Activated CD8-positive, alpha-beta T cell treated with anti-CD3 and anti-CD28 coated beads, Interleukin-2, amount 10 ng/mL, durations not matched to agents 7 days and 5 days (primary cell): ENCODE measurements around the gene PKNOX2. TPM values are rescaled to one million over a fixed set of nuclear protein-coding genes. Genes with fewer than 3 reads are reported as not detected.

Experiments used
- ATAC-seq: fragments of 150-1000 bp; cut with Tn5 transposase; one replicate; pipeline ENCODE4 v1.10.0; 2021; ENCODE audit warnings: moderate library complexity
- CTCF ChIA-PET: fragments of 350-600 bp; sonication (Branson Sonifier 250); formaldehyde crosslinking; loops from one replicate; lab custom pipeline; 2021; ENCODE audit warnings: antibody characterized with exemption; lab: Charles Lee
- POLR2A ChIA-PET: fragments of 350-600 bp; sonication (Branson Sonifier 250); formaldehyde crosslinking; loops from one replicate; lab custom pipeline; 2021; ENCODE audit warnings: antibody characterized with exemption; lab: Charles Lee
- DNase-seq: peaks from one replicate; pipeline ENCODE4 v3.0.0-alpha.2; 2020
- H3K27ac Mint-ChIP-seq: one replicate; pipeline ENCODE4 v1.8.0; 2021; ENCODE audit warnings: mild to moderate bottlenecking, mixed read lengths
- H3K27me3 Mint-ChIP-seq: one replicate; pipeline ENCODE4 v1.8.0; 2021; ENCODE audit warnings: low read depth, mixed read lengths
- H3K36me3 Mint-ChIP-seq: one replicate; pipeline ENCODE4 v1.8.0; 2021; ENCODE audit warnings: low read depth, mixed read lengths
- H3K4me1 Mint-ChIP-seq: one replicate; pipeline ENCODE4 v1.8.0; 2021; ENCODE audit warnings: low read depth, mixed read lengths
- H3K4me3 Mint-ChIP-seq: one replicate; pipeline ENCODE4 v1.8.0; 2021; ENCODE audit warnings: mild to moderate bottlenecking, mixed read lengths
- H3K9me3 Mint-ChIP-seq: one replicate; pipeline ENCODE4 v1.8.0; 2022; ENCODE audit warnings: mixed read lengths; ENCODE audit not compliant: insufficient read depth
- total RNA-seq, 2 experiments: library from RNA; stranded (reverse); gene quantifications; one replicate each; pipeline ENCODE4 v1.2.3, GENCODE V29; 2021

Gene PKNOX2
- total RNA-seq, 2 experiments from 2014 or later = not detected

GRCh38 chr11:125331357-125332035, 166.9 kb downstream of the PKNOX2 start:
- Mint-ChIP-seq H3K4me3 (no peak overlapping the region), H3K4me1 (no peaks in the 10 kb centered on the region), H3K36me3 (no peaks in the 10 kb centered on the region), H3K9me3 (no peaks in the 10 kb centered on the region), H3K27me3 (peaks cover 18% of the 10 kb centered on the region), H3K27ac (no peak overlapping the region)
- ATAC-seq (no peak), DNase-seq (no peak)
- ChIA-PET CTCF (no interaction called here), POLR2A (no interaction called here)

DNA sequence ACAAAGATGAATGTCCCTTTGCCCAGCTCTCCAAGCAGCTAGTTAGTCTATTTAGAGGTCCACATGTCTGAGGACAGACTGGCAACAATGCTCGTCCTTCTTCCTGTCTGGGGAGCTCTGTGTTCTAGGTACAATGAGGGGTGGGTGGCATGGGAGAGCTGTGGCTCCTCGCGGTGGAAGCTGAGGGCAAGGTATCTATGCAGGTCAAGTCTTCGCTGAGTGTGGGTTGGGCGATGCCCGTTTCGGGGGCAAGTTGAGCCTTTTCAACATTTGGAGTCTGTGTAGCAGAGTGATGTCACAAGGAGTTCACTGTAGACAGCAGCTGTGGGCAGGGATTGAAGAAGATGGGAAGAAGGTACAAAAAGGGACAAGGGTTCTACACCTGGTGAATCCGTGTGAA, 168.3 kb downstream of the PKNOX2 start:
- ChIA-PET CTCF (no interaction called here), POLR2A (no interaction called here)

GRCh38 chr11:125333354-125334073, 169.0 kb downstream of the PKNOX2 start:
- ChIA-PET CTCF (interaction anchor here (0.9 kb wide), 1 partner anchor 12 kb away, joined by 3 read pairs; no protein-coding TSS in a partner anchor), POLR2A (no interaction called here)
- DNase-seq (no peak), ATAC-seq (no peak)
- Mint-ChIP-seq H3K9me3 (no peaks in the 10 kb centered on the region), H3K4me3 (no peak overlapping the region), H3K36me3 (no peaks in the 10 kb centered on the region), H3K27me3 (peaks cover 13% of the 10 kb centered on the region), H3K27ac (no peak overlapping the region), H3K4me1 (no peaks in the 10 kb centered on the region)

More for the DNA sequence above, 168.3 kb downstream of the PKNOX2 start:
- Mint-ChIP-seq H3K36me3 (no peaks in the 10 kb centered on the region), H3K4me3 (no peak overlapping the region), H3K27ac (no peak overlapping the region), H3K4me1 (no peaks in the 10 kb centered on the region), H3K9me3 (no peaks in the 10 kb centered on the region), H3K27me3 (peaks cover 18% of the 10 kb centered on the region)
- no peak for ATAC-seq
- DNase-seq = no peak

DNA sequence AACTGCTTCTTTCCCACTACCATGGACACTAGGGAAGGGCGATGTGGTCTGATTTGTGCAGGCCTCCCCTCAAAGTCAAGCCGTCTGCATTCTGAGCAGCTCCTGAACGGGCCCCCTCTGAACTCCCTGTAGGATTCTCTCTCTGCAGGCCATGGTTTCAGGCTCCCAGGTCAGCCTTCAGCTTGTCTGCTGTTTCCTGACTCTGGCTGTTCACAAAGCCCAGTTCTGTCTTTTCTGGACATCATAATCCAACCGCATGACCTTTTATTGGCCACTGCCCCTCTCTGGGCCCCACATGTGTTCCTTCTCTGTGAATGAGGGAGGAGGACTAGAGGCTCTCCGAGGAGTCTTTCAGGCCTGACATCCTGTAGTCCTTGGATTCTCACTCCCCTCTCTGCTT, 170.6 kb downstream of the PKNOX2 start:
- ChIA-PET POLR2A (no interaction called here), CTCF (no interaction called here)
- no peak for DNase-seq
- Mint-ChIP-seq H3K27me3 (peaks cover 5% of the 10 kb centered on the region), H3K9me3 (no peaks in the 10 kb centered on the region), H3K36me3 (no peaks in the 10 kb centered on the region), H3K4me1 (no peaks in the 10 kb centered on the region), H3K4me3 (no peak overlapping the region), H3K27ac (no peak overlapping the region)
- no peak for ATAC-seq

- no peak for DNase-seq
- no peak overlapping the region for H3K4me3 Mint-ChIP-seq
- CTCF ChIA-PET = no interaction called here
- no peak for ATAC-seq
- POLR2A ChIA-PET = no interaction called here
- peaks cover 2% of the 10 kb centered on the region for H3K27me3 Mint-ChIP-seq
- H3K36me3 Mint-ChIP-seq = no peaks in the 10 kb centered on the region
- H3K9me3 Mint-ChIP-seq = no peaks in the 10 kb centered on the region
- no peak overlapping the region for H3K27ac Mint-ChIP-seq
- H3K4me1 Mint-ChIP-seq = no peaks in the 10 kb centered on the region
Observed at GRCh38 chr11:125337836-125338834, 173.6 kb downstream of the PKNOX2 start.

GRCh38 chr11:125338886-125339811, 174.6 kb downstream of the PKNOX2 start:
- H3K36me3 Mint-ChIP-seq = no peaks in the 10 kb centered on the region
- H3K4me3 Mint-ChIP-seq = no peak overlapping the region
- CTCF ChIA-PET = no interaction called here
- no peaks in the 10 kb centered on the region for H3K9me3 Mint-ChIP-seq
- no peaks in the 10 kb centered on the region for H3K4me1 Mint-ChIP-seq
- no peak overlapping the region for H3K27ac Mint-ChIP-seq
- POLR2A ChIA-PET = no interaction called here
- peaks cover 2% of the 10 kb centered on the region for H3K27me3 Mint-ChIP-seq
- ATAC-seq (no peak), DNase-seq (no peak)

- H3K4me1 Mint-ChIP-seq = no peaks in the 10 kb centered on the region
- H3K27me3 Mint-ChIP-seq = peaks cover 11% of the 10 kb centered on the region
- ChIA-PET CTCF (no interaction called here), POLR2A (no interaction called here)
- DNase-seq (no peak), ATAC-seq (no peak)
- H3K9me3 Mint-ChIP-seq = no peaks in the 10 kb centered on the region
- no peak overlapping the region for H3K27ac Mint-ChIP-seq
- no peaks in the 10 kb centered on the region for H3K36me3 Mint-ChIP-seq
- H3K4me3 Mint-ChIP-seq = no peak overlapping the region
Observed at GRCh38 chr11:125341676-125342075, 177.1 kb downstream of the PKNOX2 start.

DNA sequence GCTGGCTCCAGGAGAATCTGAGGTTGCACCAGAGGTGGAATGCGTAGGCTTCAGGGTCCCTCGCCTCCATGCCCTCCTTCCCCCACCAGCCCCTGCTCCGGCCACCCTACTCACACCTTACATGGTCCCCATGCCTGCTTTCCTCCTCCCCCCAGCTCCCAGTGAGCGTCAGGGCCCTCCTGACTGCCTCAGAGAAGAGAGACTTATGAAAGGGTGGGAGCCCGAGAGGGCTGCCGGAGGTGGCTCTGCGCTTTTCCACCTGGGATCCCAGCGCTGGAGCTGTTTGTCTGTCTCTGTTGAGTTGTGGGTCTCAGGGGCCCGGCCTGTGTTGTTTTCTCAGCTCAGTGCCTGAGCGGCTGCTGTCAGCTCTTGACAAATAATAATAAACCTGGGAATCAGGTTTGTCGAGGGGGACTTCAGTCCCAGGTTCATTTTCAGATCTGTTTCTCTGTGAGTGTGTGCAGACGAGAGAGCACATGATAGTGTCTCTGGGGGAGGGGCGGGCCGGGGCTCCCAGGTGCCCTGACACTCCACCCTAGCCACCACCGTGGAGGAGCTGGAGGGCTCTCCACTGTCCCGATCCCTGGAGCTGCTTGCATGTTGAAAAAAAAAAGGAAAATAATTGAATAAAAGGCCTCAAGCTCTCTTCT, 177.9 kb downstream of the PKNOX2 start:
- Mint-ChIP-seq H3K4me1 (no peaks in the 10 kb centered on the region), H3K27ac (no peak overlapping the region), H3K27me3 (peaks cover 10% of the 10 kb centered on the region), H3K9me3 (no peaks in the 10 kb centered on the region), H3K36me3 (no peaks in the 10 kb centered on the region), H3K4me3 (no peak overlapping the region)
- DNase-seq (no peak), ATAC-seq (no peak)
- ChIA-PET CTCF (no interaction called here), POLR2A (no interaction called here)

DNA sequence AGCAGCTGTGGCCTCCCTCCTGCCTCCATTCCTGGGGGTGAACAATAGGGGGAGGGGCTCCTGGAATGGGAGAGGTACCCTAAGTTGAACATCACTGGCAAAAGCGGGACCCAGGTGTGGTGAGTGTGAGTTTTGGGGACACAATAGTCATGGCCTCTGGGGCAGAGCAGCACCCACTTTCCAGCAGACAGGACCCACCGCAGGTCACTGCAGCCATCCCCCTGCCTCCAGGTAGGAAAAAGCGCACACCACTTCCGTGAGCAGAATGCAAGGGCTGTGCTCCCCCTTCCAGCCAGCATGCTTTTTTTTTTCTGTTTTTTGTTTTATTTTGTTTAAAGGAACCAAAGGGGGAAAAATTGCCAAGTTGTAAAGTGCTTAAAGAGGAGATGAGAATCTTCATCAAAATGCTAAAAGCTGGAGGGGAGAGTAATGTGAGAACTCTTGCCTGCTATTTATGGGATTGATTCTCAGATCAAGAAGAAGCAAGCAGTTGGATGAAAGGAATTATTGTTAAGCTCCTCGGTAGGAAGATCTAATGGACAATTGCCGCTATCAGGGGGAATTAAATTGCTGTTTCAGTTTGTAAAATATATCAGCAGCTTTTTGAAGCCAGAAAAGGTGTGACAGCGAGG, 178.7 kb downstream of the PKNOX2 start:
- ChIA-PET CTCF (no interaction called here), POLR2A (interaction anchor here (0.6 kb wide), 1 partner anchor 267 kb away, joined by 3 read pairs; no protein-coding TSS in a partner anchor)
- Mint-ChIP-seq H3K9me3 (no peaks in the 10 kb centered on the region), H3K4me3 (no peak overlapping the region), H3K4me1 (no peaks in the 10 kb centered on the region), H3K27me3 (peaks cover 10% of the 10 kb centered on the region), H3K27ac (no peak overlapping the region), H3K36me3 (no peaks in the 10 kb centered on the region)
- ATAC-seq (no peak), DNase-seq (no peak)

GRCh38 chr11:125343718-125344131, 179.2 kb downstream of the PKNOX2 start:
- peaks cover 10% of the 10 kb centered on the region for H3K27me3 Mint-ChIP-seq
- no peak for DNase-seq
- ATAC-seq = no peak
- ChIA-PET POLR2A (interaction anchor here (0.6 kb wide), 1 partner anchor 267 kb away, joined by 3 read pairs; no protein-coding TSS in a partner anchor), CTCF (no interaction called here)
- H3K4me3 Mint-ChIP-seq = no peak overlapping the region
- no peaks in the 10 kb centered on the region for H3K9me3 Mint-ChIP-seq
- H3K4me1 Mint-ChIP-seq = no peaks in the 10 kb centered on the region
- H3K36me3 Mint-ChIP-seq = no peaks in the 10 kb centered on the region
- H3K27ac Mint-ChIP-seq = no peak overlapping the region
